Muscle layer of duodenum (tissue), 2 donors: ENCODE data around the gene IL37.

Experiments
- H3K27ac ChIP-seq: one replicate; pipeline ENCODE4 v1.7.0; 2013; ENCODE audit warnings: mild to moderate bottlenecking, low read length
- H3K27me3 ChIP-seq: one replicate; pipeline ENCODE4 v1.7.0; 2013; ENCODE audit warnings: low read depth, mild to moderate bottlenecking, control low read depth, low read length
- H3K36me3 ChIP-seq, 2 donors: one replicate each; pipeline ENCODE4 v1.7.0; 2013; ENCODE audit warnings: low read length in 2 of 2, control low read depth in 1 of 2, mild to moderate bottlenecking in 1 of 2; ENCODE audit not compliant: insufficient read depth in 2 of 2, control insufficient read depth in 1 of 2
- H3K4me1 ChIP-seq, 2 donors: one replicate each; pipeline ENCODE4 v1.7.0; 2013; ENCODE audit warnings: low read length in 2 of 2, mild to moderate bottlenecking in 2 of 2, control low read depth in 1 of 2, moderate library complexity in 1 of 2; ENCODE audit not compliant: insufficient read depth in 2 of 2, control insufficient read depth in 1 of 2
- H3K4me3 ChIP-seq, 2 donors: one replicate each; pipeline ENCODE4 v1.7.0; 2013; ENCODE audit warnings: low read length in 2 of 2, low read depth in 1 of 2, mild to moderate bottlenecking in 1 of 2
- H3K9me3 ChIP-seq, 2 donors: one replicate each; pipeline ENCODE4 v1.7.0; 2013; ENCODE audit warnings: low read length in 2 of 2, control low read depth in 1 of 2, mild to moderate bottlenecking in 1 of 2; ENCODE audit not compliant: control insufficient read depth in 1 of 2
- donor health status: healthy.

IL37 gene, protein sequence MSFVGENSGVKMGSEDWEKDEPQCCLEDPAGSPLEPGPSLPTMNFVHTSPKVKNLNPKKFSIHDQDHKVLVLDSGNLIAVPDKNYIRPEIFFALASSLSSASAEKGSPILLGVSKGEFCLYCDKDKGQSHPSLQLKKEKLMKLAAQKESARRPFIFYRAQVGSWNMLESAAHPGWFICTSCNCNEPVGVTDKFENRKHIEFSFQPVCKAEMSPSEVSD

GRCh38 chr2:112910865-112911264 is at the start of gene IL37:
TSS of gene IL37 (plus strand) at chr2:112911165. CDS start at chr2:112913013, 1,848 bp downstream.
- Histone ChIP-seq H3K9me3 (no peaks in the 10 kb centered on the region), H3K4me1 (no peaks in the 10 kb centered on the region), H3K27me3 (no peaks in the 10 kb centered on the region), H3K4me3 (no peak within 1 kb of the TSS), H3K27ac (no peak within 1 kb of the TSS), H3K36me3 (no peaks in the 10 kb centered on the region)

DNA sequence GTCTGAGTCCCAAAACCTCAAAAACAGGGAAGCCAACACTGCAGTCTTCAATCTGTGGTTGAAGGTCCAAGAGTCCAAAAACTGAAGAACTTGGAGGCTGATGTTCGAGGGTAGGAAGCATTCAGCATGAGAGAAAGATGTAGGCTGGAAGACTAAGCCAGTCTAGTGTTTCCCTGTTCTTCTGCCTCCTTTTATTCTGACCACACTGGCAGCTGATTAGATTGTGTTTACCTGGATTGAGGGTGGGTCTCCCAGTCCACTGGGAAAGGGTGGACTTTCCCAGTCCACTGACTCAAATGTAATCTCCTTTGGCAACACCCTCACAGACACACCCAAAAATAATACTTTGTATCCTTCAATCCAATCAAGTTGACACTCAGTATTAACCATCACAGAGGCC is 46.9 kb upstream of the IL37 start:
- H3K4me1 ChIP-seq: no peaks in the 10 kb centered on the region
- no peaks in the 10 kb centered on the region for H3K27me3 ChIP-seq
- no peaks in the 10 kb centered on the region for H3K36me3 ChIP-seq
- H3K4me3 ChIP-seq: no peak overlapping the region
- no peak overlapping the region for H3K27ac ChIP-seq
- H3K9me3 ChIP-seq: peaks cover 0 to 3% of the 10 kb centered on the region in 2 donors

DNA sequence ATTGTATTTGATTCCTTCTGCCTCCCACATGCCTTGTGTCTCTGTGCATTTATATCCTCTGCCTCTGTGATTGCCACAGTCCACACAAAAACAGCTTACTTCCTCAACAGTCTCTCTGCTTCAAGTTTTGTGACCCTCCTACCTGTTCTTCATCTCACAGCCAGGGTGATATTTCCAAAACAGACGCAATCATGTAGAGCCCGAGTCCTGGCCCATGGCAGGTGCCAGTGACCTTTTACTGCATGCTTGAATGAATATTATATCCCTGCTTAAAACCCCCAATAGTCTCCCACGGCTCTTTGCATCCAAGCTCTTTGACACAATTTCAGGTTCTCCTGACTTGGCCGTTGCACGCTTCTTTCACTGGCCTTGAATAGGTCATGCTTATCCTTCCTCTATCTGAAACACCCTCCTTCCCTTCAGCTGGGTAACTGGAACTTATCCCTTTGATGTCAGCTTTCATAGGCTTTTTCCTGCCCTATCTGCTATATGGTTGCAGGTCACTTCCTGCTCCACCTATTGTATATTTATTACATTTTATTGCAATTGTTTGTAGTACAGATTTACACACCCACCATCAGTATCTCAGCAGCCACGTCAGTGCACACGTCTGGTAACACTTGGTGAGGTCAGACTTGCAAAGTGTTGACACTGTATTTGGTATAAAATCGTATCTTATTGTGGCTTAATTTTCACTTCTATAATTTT is 44.7 kb upstream of the IL37 start:
- Histone ChIP-seq H3K27ac (no peak overlapping the region), H3K4me1 (peaks cover 0 to 11% of the 10 kb centered on the region in 2 donors), H3K4me3 (no peak overlapping the region), H3K9me3 (no peaks in the 10 kb centered on the region), H3K27me3 (no peaks in the 10 kb centered on the region), H3K36me3 (no peaks in the 10 kb centered on the region)

GRCh38 chr2:112867701-112868631 is 43.0 kb upstream of the IL37 start:
- Histone ChIP-seq H3K4me1 (peaks cover 0 to 11% of the 10 kb centered on the region in 2 donors), H3K27me3 (no peaks in the 10 kb centered on the region), H3K4me3 (no peak overlapping the region), H3K36me3 (no peaks in the 10 kb centered on the region), H3K9me3 (no peaks in the 10 kb centered on the region), H3K27ac (no peak overlapping the region)

DNA sequence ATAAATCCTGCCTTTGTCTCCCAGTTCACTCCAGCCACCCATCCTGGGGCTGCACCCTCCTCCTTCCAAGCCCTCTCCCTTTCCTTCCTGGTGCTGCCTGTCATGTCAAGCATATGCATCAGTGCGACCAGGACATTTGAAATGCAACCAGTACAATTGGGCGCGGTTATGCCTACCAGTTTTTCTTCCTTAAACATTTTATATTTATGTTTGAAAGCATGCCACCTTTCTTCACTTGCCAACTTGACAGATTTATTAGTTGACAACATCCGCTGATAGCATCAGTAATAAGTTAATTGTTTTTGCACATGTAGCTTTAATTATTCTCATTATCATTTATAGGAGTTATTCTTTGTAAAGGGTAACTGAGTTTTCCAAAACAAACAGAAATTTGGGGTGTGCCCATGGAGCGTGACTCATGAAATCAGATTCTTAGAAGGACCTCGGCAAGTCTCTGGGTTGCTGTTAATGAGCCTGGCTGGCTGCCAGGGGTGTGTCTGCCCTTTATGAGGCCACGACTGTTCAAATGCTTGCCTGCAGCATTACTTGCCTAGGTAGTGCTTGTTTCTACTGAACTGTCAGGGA is 41.6 kb upstream of the IL37 start:
- Histone ChIP-seq H3K4me1 (peaks cover 0 to 11% of the 10 kb centered on the region in 2 donors), H3K27me3 (no peaks in the 10 kb centered on the region), H3K9me3 (no peaks in the 10 kb centered on the region), H3K36me3 (no peaks in the 10 kb centered on the region), H3K27ac (no peak overlapping the region), H3K4me3 (no peak overlapping the region)

- H3K27ac ChIP-seq: no peak overlapping the region
- H3K36me3 ChIP-seq: no peaks in the 10 kb centered on the region
- H3K4me3 ChIP-seq: no peak overlapping the region
Observed at GRCh38 chr2:112870841-112871835, 39.8 kb upstream of the IL37 start.

GRCh38 chr2:112876257-112876970 is 34.6 kb upstream of the IL37 start:
- Histone ChIP-seq H3K4me1 (no peaks in the 10 kb centered on the region), H3K27me3 (no peaks in the 10 kb centered on the region), H3K36me3 (no peaks in the 10 kb centered on the region), H3K4me3 (no peak overlapping the region), H3K9me3 (no peaks in the 10 kb centered on the region), H3K27ac (no peak overlapping the region)

More at GRCh38 chr2:112870841-112871835, 39.8 kb upstream of the IL37 start:
- Histone ChIP-seq H3K4me1 (peaks cover 0 to 11% of the 10 kb centered on the region in 2 donors), H3K9me3 (no peaks in the 10 kb centered on the region), H3K27me3 (no peaks in the 10 kb centered on the region)

GRCh38 chr2:112876971-112877361 is 34.0 kb upstream of the IL37 start:
- Histone ChIP-seq H3K36me3 (no peaks in the 10 kb centered on the region), H3K27ac (no peak overlapping the region), H3K4me3 (no peak overlapping the region), H3K9me3 (no peaks in the 10 kb centered on the region), H3K4me1 (no peaks in the 10 kb centered on the region), H3K27me3 (no peaks in the 10 kb centered on the region)

GRCh38 chr2:112877423-112877822 is 33.5 kb upstream of the IL37 start:
- no peaks in the 10 kb centered on the region for H3K27me3 ChIP-seq
- no peaks in the 10 kb centered on the region for H3K4me1 ChIP-seq
- H3K27ac ChIP-seq: no peak overlapping the region
- H3K4me3 ChIP-seq: no peak overlapping the region
- H3K9me3 ChIP-seq: no peaks in the 10 kb centered on the region
- H3K36me3 ChIP-seq: no peaks in the 10 kb centered on the region
